GM21717 (cell line): ENCODE data around the gene DGKI.

Source experiments
- ATAC-seq: cut with Tn5 transposase; IDR thresholded peaks from one replicate; pipeline ENCODE4 v1.9.1; 2021; ENCODE audit warnings: mild to moderate bottlenecking, moderate library complexity; ENCODE audit not compliant: unreplicated experiment

The DGKI gene

DNA sequence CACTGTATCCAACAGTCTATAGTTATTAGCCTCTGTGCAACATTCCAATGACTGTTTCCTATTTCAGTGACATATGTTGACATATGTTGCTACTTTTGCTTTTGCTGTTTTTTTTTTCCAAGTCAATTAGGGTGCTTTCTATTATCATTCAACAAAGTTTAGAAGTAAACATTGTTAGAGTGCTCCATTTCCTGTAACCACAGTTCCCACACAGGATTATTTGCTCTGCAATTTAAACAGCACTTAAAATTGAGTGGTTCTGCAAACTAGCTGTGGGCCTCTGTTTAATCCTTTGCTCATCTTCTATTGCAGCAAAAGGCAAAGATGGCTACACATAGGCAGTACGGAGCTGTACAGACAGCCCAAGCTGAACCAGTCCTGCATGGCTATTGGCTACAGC is 456.7 kb downstream of the DGKI start:
- no peak for ATAC-seq

DNA sequence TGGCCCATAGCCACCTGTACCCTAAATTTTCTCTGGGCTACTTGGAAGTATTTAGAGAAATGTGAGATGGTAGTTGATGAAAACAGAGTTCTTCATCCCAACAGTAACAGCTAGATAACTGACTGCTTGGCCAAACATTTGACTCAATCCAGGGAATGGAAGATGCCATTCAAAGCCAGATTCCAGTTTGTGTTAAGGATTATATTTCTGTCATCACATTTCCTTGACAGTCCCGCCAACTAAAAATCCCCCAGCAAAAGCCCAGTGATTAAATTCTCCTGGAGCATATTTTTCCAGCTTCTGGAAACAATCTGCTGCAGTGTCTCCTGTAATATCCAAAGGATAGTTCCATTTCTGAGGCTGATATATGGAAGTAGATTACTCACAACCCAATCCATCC is 457.9 kb downstream of the DGKI start:
- ATAC-seq: no peak

DNA sequence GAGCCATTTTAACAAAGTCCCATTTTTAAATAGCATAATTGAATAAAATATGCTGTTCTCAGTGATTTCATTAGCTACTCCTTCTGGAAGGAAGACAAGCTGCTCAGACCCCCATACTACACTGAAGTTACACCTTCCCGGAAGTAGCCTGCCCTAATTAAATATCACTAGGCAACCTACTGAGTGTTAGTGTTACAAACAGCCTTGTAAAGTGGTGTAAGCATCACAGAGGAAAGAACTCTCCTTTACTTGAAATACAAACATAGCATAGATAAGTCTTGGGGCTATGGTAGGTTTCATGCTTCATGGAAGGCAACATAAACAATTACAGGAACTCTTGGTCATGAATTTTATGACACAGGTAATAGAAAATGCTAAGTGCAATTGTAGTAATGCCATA is 459.8 kb downstream of the DGKI start:
- no peak for ATAC-seq

DNA sequence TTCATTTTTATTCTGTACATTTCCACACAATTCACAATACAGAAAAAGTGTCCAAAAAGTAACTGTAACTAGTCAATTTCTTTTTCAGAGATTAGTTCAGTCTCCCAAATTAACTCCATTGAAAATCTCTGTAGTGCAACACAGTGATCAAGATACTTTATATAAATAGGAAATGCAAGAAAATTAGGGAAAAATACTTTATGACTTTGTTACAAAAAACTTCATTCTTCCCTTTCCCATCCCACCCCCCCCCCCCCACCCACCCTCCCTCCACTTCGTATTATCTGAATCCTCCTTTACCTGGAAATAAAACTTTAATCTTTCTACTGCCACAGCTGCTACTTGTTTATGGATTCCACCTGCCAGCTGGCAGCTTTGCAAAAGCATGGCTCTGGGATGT is 465.7 kb downstream of the DGKI start:
- no peak for ATAC-seq

DNA sequence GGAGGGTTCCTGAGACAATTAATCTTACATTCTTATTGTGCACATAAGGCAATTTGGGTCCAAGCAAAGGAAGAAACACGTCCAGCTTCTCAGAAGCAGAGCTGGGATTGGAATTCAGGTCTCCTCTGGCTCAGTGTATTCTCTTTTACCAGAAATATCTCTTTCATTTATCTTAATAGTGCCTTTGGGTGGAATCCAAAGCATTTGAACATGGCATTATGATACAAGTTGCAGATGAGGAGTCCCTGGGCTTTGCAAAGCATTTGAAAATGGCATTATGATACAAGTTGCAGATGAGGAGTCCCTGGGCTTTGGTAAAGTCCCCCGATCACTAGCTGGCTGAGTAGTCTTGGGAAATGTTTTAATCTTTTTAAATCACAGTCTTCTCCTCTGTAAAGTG is 473.3 kb downstream of the DGKI start:
- ATAC-seq: no peak

DNA sequence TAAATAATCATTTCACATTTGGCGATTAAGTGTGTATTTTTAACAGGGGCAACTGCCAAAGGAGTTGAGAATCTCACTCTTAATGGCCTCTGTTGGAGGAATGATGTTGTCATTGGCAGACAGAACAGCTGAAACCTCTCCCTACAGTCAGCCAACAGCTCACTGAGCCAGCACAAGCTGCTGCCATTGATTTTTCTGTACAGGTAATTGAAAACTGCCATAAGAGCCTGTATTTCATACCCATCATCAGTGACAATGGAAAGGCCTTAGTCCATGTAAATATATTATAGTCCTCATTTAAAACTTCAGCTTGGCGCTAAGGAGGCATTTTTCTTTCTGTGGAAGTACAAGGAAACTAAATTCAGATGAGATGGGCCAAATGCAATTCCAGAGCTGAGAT is 475.2 kb downstream of the DGKI start:
- ATAC-seq: no peak

DNA sequence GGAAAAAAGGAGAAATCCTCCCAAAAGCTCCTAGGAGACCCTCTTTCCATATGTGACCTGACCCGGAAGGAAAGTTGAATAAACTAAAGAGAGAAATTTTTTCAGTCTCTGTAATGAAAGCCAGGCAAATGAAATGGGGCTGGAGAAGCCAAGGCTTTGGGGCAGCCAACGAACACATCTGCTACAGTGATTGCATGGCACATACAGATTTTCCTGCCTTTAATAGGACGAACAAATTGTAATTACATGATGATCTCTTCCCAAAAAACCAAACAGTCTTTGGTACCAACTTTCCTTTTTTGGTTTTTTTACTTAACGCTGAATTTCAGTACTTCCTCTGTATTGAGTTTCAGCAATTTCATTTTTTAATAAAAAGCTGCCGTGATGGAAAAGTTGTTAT is 479.8 kb downstream of the DGKI start:
- no peak for ATAC-seq

DNA sequence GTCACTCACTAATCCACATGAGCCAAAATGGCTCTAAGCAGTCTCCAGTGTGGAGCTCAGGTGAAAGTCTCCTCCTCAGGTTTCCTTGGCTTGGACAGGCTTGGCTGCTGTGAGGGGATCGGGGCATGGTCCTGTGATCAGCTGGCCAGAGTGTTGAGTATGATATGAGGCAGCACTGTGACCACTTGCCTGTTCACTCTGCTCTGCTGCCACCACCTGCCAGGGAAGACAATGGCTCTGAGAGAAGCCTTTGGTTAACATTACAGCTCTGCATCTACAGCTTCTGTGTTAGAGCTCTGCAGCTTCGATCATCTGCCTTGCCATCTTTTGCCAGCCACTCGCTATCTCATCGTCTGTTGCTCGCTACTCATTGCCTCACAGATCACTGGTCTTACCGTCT is 483.1 kb downstream of the DGKI start:
- no peak for ATAC-seq

DNA sequence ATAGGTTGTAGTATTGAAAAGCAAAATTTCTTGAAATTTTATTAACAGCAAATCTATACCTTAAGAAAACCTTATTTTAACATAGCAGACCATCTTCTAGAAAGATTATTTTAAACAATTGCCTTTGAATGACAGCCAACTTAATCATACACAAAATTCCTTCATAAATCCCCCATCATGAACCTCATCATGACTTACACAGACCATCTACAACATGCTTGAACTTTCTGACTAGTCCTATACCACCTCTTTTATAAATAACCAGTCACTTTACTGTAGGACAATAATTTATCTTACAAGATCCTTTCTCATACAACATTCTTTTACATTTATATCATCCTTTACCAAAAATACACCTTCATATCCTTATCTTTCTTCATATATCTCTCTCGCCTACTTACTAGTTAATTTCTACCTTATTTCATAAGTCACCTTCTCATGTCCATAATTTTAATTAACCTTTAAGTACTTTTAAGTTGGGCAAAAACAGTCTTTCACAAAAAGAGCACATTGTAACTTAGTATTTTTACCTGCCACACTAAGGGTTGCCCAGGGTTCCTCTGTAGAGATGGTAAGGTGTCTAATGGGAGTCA is 486.6 kb downstream of the DGKI start:
- no peak for ATAC-seq

DNA sequence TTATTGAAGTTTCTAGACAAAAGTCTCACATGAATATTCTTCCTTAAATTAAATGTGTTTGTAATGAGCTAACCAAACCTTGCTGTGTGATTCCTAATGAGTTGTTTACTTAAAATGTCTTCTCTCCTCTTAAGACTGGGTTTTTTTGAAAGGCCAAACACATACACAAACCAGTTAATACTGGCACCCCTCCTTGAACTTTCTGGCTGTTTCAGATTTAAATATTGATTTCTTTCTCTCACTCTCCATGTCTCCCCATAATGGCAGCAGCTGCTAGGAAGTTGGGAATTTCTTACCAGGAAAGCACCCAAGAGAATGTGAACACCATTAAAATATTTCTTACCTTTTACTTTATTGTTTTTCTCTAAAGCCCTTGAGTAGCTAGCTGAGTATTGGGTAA is 491.8 kb downstream of the DGKI start:
- no peak for ATAC-seq

DNA sequence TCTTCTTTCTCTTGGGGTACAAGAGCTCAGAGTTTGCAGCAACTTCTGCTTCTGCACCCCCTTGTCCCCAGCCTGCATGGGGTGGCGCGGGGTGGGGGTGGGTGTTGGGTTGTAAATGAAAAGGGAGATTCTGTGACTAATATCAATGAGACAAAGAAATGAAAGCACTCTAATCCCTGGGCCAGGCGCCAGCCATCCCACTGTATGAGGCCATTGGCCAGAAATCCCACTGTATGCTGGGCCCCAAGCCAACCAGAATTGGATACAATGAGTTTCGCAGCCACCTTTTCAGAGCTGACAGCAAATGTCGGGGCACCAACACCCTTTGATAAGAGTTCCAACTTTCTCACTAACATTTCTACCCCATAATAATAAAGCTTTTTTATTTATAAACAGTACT is 492.4 kb downstream of the DGKI start:
- ATAC-seq: no peak

DNA sequence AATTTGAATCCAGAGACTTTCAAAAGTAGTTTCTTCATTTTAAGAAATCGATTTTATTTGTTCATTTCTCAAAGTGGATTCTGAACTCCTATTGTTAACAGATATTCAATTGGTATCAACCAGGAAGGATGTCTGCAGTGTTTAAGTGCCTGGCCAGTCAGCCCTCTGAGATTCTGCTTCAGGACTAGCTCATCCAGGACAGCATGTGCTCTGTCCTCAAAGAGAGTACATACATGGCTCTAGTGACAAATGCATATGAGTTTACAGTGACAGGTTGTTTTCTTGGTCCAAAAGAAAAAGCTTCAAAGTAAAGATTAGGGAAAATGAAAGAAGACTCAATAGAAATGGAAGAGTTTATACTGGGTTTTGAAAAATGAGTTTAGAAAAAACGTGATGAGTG is 494.8 kb downstream of the DGKI start:
- ATAC-seq: no peak

DNA sequence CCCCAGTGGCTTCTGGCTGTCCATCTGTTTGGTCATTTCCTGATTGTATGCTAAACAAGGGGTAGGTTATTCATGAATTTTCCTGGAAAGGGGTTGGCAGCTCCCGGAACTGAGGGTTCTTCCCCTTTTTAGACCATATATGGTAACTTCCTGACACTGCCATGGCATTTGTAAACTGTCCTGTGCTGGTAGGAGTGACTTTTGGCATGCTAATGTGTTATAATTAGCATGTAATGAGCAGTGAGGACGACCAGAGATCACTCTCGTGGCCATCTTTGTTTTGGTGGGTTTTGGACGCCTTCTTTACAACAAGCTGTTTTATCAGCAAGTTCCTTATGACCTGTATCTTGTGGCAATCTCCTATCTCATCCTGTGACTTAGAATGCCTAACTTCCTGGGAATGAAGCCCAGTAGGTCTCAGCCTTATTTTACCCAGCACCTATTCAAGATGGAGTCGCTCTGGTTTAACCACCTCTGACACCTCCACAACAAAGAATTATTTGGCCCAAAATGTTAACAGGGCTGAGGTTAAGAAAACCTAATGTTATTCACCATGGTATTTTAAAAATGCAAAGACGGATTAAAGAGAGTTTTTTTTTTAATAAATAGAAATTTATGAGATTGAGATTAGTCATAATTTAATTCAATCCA is 500.9 kb downstream of the DGKI start:
- ATAC-seq: no peak

DNA sequence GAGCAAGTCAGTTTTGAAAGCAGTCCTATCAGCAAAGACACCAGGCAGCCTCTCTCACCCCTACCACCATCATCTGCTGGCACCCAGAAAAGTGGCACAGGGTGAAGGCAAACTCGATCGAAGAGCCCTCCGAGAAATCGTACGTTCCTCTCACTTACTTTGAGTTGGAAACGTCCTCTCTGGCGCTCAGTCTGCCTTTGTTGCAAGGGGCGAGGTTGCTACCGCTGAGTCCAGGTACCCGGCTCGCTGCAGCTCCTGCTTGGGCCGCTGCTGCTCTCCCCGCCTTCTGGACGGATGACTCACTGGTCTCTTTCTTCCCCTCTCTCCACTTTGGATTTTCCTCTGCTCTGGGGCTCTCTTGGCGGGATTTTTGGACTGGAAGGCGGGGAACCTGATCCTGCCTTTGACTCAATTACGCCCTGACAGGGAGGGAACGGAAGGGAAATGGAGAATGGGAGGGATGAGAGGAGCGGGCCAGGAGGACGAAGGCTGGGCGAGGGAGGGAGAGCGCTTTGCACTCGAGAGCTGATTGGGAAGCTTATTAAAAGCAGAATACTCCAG is 503.4 kb downstream of the DGKI start, which contains the start of gene PTN:
TSS of gene PTN (minus strand) at position 453 of the 561 bp plus-strand sequence. CDS start 88,760 bp downstream, outside the sequence.
- no peak for ATAC-seq

DNA sequence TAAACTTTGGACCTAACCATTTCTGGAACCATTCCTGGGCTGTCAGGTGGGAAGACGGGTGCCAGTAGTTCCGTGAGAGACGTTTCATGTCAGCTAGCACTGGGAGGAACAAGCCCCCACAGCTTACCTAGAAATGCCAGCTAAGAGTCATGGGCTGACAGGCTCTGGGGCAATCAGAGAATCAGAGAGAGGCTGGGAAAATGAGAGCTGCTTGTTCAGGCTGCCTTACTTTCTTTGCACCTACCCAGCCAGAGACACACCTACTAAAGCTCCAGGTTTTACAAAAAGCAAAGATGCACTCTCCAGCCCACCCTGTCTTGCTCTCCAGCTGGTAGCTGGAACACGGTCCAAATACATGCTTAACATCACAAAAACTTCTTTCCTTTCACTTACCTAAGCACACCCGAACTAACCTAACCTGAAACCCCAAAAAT is 503.9 kb downstream of the DGKI start:
- ATAC-seq: no peak

DNA sequence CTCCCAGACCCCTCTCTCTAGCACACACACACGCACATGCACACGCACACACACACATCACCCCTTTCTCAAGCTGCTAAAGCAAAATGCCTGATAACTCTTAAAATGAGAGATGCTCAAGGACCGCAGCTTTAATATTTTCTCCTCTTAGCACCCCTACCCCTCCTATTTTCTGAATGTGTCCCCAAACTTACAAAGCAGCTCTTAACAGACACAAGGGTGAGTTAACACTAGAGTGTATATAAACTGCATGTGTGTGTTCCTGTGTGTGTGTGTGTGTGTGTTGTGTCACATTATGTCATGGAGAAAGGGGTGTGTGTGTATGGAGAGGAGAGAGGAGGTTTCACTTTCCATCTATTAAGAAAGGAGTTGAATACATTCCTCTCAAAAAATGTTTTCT is 504.5 kb downstream of the DGKI start:
- no peak for ATAC-seq

DNA sequence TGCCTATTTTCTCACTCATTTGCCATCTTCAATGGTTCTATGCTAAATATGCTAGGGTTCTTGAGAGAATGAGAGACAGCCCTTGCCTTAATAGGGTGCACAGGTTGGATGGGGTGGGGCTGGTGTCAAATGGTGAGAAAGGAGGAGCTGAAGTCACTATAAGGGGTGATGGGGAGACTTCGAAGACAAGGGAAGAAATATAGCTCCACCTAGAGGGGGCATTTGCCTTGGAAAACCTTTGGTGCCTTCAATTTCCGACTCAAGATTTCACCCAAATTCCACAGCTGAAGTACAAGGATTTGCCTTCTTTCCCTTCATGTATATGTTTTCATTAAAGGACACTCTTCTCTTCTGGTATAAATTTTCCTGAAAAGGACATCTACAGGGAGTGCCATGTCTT is 508.9 kb downstream of the DGKI start:
- no peak for ATAC-seq

DNA sequence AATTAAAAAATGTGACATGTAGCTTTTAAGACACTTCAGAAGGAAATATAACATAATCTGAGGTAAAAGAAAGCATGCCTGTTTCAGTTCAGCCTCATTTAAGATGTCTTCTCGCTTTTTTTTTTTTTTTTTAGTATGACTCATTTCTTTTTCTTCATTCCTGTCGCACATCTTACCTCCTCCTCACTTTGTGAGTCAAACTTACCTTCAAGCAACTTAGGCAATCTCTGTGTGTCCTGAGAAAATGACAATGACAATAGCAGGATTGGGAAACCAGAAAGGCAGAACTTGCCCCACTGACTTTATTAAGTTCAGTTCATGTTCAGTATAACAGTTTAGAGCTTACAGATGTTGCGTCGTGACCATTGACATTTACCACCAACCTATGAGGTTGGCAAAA is 511.0 kb downstream of the DGKI start:
- ATAC-seq: no peak

DNA sequence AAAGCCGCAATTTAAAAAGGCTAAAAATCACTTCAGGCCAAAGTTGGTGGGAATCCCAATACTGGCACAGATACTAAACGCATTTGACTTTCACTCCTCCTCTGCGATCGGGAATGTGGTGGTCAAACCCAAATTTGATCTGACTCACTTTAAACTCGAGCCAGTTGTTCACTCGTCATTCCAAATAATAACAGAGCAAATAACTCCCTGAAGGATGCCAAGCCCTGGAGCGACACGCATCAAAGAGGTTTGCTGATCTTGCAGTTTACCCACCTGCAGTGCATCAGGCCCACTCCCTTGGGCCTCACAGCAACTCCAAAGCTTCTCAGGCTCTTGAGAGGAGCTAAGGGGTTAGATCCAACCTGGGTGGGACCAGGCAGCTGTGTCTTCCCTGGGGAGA is 515.4 kb downstream of the DGKI start:
- no peak for ATAC-seq
